Measurements from ENCODE around the gene MPC1.
"Not testable (repeated sequence)": the region's sequence is repeated elsewhere in the genome, so short reads cannot be mapped to it uniquely, and the experiment has no call there.

MPC1 gene

GRCh38 chr6:166406197-166406596 is 23.5 kb upstream of the MPC1 start:
- DNase-seq (ENCODE audit: low spot score), result no peak

- no peak for DNase-seq (ENCODE audit: low spot score)
Measured at GRCh38 chr6:166405386-166405785, 22.6 kb upstream of the MPC1 start.

- no peak for DNase-seq (ENCODE audit: low spot score)
Measured at GRCh38 chr6:166402582-166403277, 20.0 kb upstream of the MPC1 start.

- peak; percentile 76 for DNase-seq (ENCODE audit: low spot score)
Measured at GRCh38 chr6:166400649-166401250, 18.0 kb upstream of the MPC1 start.

DNA sequence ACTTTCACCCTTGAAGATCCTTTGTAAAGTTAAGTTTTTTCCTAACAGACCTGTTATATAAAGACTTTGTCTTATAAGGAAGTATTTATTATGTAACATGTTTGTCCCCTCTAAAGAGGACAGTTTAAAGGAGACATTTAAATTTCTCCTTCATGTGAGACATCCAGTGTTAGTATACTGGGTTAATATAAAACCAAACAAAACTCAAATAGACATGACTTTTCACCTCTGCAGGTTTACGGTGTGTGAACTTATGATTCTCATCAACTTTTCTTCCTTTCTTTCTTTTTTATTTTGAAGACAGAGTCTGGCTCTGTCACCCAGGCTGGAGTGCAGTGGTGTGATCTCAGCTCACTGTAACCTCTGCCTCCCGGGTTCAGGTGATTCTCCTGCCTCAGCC is 17.4 kb upstream of the MPC1 start:
- no peak for DNase-seq (ENCODE audit: low spot score)

GRCh38 chr6:166398348-166398747 is 15.6 kb upstream of the MPC1 start:
- no peak for DNase-seq (ENCODE audit: low spot score)

- DNase-seq (ENCODE audit: low spot score), result no peak
Measured at GRCh38 chr6:166397849-166398248, 15.1 kb upstream of the MPC1 start.

- DNase-seq (ENCODE audit: low spot score), result no peak
Measured at GRCh38 chr6:166395778-166396177, 13.0 kb upstream of the MPC1 start.

GRCh38 chr6:166395351-166395750 is 12.6 kb upstream of the MPC1 start:
- DNase-seq (ENCODE audit: low spot score), result no peak

GRCh38 chr6:166394036-166394892 is 11.5 kb upstream of the MPC1 start:
- no peak for DNase-seq (ENCODE audit: low spot score)

- no peak for DNase-seq (ENCODE audit: low spot score)
Measured at GRCh38 chr6:166393535-166393823, 10.7 kb upstream of the MPC1 start.

DNA sequence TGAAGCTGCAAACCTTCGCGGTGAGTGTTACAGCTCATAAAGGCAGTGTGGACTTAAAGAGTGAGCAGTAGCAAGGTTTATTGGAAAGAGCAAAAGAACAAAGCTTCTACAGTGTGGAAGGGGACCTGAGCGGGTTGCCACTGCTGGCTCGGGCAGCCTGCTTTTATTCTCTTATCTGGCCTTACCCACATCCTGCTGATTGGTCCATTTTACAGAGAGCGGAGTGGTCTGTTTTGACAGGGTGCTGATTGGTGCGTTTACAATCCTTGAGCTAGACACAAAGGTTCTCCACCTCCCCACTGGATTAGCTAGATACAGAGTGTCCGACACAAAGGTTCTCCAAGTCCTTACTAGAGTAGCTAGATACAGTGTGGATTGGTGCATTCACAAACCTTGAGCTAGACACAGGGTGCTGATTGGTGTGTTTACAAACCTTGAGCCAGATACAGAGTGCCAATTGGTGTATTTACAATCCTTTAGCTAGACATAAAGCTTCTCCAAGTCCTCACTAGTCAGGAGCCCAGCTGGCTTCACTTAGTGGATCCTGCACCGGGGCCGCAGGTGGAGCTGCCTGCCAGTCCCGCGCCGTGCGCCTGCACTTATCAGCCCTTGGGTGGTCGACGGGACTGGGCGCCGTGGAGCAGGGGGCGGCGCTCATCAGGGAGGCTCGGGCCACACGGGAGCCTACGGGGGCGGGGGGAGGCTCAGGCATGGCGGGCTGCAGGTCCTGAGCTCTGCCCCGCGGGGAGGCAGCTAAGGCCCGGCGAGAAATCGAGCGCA is 10.2 kb upstream of the MPC1 start:
- DNase-seq (ENCODE audit: low spot score), result not testable (repeated sequence)

- no peak for DNase-seq (ENCODE audit: low spot score)
Measured at GRCh38 chr6:166389119-166389518, 6.4 kb upstream of the MPC1 start.

- no peak for DNase-seq (ENCODE audit: low spot score)
Measured at GRCh38 chr6:166388290-166389004, 5.7 kb upstream of the MPC1 start.

DNA sequence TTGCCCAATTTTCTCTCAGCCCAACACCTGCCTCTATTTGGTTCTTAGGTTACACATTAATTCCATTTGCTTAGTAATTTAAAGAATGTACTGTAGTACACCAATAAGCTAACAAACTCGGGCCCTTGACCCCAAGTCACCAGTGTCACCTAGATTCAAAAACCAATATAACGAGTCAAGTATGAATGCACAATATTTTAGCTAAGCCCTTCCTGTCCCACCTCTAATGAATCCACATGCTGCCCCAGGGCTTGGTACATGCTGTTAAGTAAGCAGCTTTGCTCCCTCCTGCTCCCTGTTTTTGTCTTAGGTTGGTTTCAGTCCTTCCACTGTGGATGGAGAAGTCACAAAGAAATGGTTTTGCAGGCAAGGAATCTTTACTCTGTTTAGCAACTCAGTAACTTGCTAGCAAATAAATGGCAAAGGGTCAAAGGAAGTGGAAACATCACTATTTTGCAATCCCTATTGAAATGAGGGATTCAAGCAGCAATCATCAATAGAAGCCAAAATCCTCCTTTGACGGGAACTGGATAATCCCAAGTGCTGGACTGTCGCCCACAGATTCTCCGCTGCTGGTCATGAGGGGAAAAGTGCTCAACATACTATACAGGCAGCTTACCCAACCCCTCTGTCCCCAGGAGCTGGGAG is 5.0 kb upstream of the MPC1 start:
- DNase-seq (ENCODE audit: low spot score), result no peak

DNA sequence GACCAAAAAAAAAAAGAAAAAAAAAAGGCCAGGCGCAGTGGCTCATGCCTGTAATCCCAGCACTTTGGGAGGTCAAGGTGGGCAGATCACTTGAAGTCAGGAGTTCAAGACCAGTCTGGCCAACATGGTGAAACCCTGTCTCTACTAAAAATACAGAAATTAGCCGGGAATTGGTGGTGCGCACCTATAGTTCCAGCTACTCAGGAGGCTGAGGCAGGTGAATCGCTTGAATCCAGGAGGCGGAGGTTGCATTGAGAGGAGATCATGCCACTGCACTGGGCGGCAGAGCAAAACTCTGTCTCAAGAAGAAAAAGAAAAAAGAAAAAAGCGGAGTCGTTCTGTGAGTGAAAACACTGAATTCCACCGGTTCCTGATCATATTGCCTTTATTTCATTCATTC is 4.4 kb upstream of the MPC1 start:
- DNase-seq (ENCODE audit: low spot score), result not testable (repeated sequence)

DNA sequence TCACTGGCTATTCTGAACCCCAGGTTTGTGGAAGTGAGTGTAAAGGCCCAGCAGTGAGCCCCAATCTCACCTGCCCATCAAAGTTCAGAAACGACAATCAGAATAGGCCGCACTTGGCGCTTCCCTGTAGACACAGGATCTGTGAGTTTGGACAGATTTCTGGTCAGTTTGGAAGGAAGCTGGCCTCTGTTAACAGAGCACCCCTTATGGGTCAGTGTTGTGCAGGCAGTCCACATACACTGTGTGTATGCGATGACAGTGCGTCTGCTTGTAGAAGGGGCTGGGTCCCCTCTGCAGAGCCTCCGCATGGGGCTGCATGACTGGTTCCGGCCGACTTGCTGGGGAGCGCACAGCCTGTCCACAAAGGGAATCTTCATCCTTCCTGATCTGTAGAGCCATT is 3.4 kb upstream of the MPC1 start:
- DNase-seq (ENCODE audit: low spot score), result no peak

GRCh38 chr6:166383802-166384363 is 1.1 kb upstream of the MPC1 start:
- not testable (repeated sequence) for DNase-seq (ENCODE audit: low spot score)

- DNase-seq (ENCODE audit: low spot score), result no peak
Measured at GRCh38 chr6:166382500-166382932, 224 bp downstream of the MPC1 start.

DNA sequence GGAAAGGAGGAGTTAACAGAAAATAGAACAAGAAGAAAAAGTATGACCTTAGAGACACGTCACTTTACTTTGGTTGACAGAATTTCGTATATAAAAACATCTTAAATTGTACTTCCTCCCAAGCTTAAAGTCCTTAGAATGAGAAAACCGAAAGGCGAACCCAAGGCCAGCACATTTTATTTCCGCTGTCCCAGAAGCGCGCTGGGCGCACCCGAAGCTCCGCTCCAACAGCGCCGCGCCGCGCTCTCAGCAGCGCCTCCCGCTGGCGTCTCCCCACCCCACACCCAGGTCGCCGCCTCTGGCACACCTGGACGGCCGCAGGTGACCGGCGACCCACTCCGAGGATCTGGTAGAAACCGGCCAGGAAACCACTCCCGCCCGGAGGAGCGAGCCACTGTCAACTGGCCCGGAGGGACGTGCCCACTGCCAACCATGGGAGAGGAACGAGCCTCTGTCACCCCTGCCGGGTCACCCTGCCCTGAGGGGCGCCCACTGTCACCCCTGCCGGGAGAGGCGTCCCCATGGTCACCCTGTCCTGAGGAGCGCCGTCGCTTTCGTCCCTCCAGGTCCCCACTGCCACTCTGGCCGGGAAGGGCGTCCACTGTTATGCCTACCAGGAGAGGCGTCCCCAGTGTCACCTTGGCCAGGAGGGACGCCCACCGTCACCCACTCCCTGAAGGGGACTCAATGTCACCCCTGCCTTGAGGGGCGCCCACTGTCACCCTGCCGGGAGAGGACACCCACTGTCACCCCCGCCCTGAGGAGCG is 824 bp downstream of the MPC1 start:
- peak; percentile 54 for DNase-seq (ENCODE audit: low spot score)
